H1 (cell line): ENCODE measurements around the gene WNK2.

Experiments used
- CBX5 ChIP-seq: fragments of 300-800, 300-1000 bp; sonication (generic); IDR thresholded peaks from 2 replicates; pipeline ENCODE4 v1.7.1; 2016; ENCODE audit warnings: antibody characterized with exemption, low read length, low read depth
- EGR1 ChIP-seq: IDR thresholded peaks from 2 replicates; pipeline ENCODE4 v1.6.1; 2011; ENCODE audit warnings: low read depth, low read length, borderline replicate concordance
- JUND ChIP-seq: IDR thresholded peaks from 2 replicates; pipeline ENCODE4 v1.6.1; 2011; ENCODE audit warnings: mild to moderate bottlenecking, improper control_type of control experiment, low read length
- NANOG ChIP-seq: IDR thresholded peaks from 2 replicates; pipeline ENCODE4 v1.6.1; 2011; ENCODE audit warnings: low read length, low read depth, mild to moderate bottlenecking, inconsistent platforms; ENCODE audit not compliant: insufficient read depth, poor library complexity, severe bottlenecking
- POLR2A ChIP-seq, 2 experiments: IDR thresholded peaks; 1 replicate in 1 of 2; 2 replicates in 1 of 2; pipeline ENCODE4 v1.6.1; 2011; ENCODE audit warnings: low read depth in 2 of 2, low read length in 2 of 2, mild to moderate bottlenecking in 2 of 2; ENCODE audit errors: control extremely low read depth in 1 of 2
- RAD21 ChIP-seq, 2 experiments: IDR thresholded peaks in 1 of 2; conservative IDR thresholded peaks in 1 of 2; 2 replicates each; pipeline ENCODE4 v1.6.1; 2011; ENCODE audit warnings: low read depth in 2 of 2, low read length in 2 of 2, improper control_type of control experiment in 1 of 2, inconsistent platforms in 1 of 2, mild to moderate bottlenecking in 1 of 2, moderate library complexity in 1 of 2
- RBBP5 ChIP-seq: IDR thresholded peaks from 2 replicates; pipeline ENCODE4 v1.7.1; 2012; ENCODE audit warnings: low read depth, mild to moderate bottlenecking, inconsistent platforms, low read length, moderate library complexity, borderline replicate concordance
- SP4 ChIP-seq: IDR thresholded peaks from 2 replicates; pipeline ENCODE4 v1.6.1; 2012; ENCODE audit warnings: low read length, inconsistent platforms
- TAF1 ChIP-seq: IDR thresholded peaks from 2 replicates; pipeline ENCODE4 v1.6.1; 2011; ENCODE audit warnings: mild to moderate bottlenecking, low read depth, low read length
- TBP ChIP-seq: IDR thresholded peaks from 2 replicates; pipeline ENCODE4 v1.6.1; 2011; ENCODE audit warnings: low read depth, low read length, improper control_type of control experiment
- TF ChIP-seq, protein P1 (sequence below), 3 experiments: IDR thresholded peaks; 1 replicate in 2 of 3; 2 replicates in 1 of 3; pipeline versions ENCODE4 v1.5.1 to v1.6.1; 2011; ENCODE audit warnings: low read length in 3 of 3, mild to moderate bottlenecking in 3 of 3, inconsistent platforms in 2 of 3, low read depth in 1 of 3, moderate library complexity in 1 of 3; ENCODE audit not compliant: insufficient read depth in 1 of 3; ENCODE audit errors: control extremely low read depth in 1 of 3

GRCh38 chr9:93278144-93278543 is 94.2 kb downstream of the WNK2 start:
- TF ChIP-seq, protein P1, sequence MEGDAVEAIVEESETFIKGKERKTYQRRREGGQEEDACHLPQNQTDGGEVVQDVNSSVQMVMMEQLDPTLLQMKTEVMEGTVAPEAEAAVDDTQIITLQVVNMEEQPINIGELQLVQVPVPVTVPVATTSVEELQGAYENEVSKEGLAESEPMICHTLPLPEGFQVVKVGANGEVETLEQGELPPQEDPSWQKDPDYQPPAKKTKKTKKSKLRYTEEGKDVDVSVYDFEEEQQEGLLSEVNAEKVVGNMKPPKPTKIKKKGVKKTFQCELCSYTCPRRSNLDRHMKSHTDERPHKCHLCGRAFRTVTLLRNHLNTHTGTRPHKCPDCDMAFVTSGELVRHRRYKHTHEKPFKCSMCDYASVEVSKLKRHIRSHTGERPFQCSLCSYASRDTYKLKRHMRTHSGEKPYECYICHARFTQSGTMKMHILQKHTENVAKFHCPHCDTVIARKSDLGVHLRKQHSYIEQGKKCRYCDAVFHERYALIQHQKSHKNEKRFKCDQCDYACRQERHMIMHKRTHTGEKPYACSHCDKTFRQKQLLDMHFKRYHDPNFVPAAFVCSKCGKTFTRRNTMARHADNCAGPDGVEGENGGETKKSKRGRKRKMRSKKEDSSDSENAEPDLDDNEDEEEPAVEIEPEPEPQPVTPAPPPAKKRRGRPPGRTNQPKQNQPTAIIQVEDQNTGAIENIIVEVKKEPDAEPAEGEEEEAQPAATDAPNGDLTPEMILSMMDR (IDR thresholded peaks at IDR 0.05; ENCODE audit: control extremely low read depth in 1 of 3, insufficient read depth in 1 of 3, low read depth in 1 of 3, low read length in 3 of 3), result no peak
- TF ChIP-seq TBP (no peak), RBBP5 (no peak), RAD21 (IDR thresholded peaks at IDR 0.05 in 1 of 2, conservative IDR thresholded peaks at IDR 0.05 in 1 of 2; ENCODE audit: low read depth in 2 of 2, low read length in 2 of 2) (no peak), POLR2A (IDR thresholded peaks at IDR 0.05; ENCODE audit: control extremely low read depth in 1 of 2, low read depth in 2 of 2, low read length in 2 of 2) (no peak), EGR1 (no peak), SP4 (no peak), NANOG (no peak), TAF1 (no peak), CBX5 (no peak), JUND (no peak)
